GM12873 (cell line): ENCODE measurements around the gene GSPT2.

Source experiments
- TF ChIP-seq, protein P1 (sequence below): IDR thresholded peaks from 2 replicates; pipeline ENCODE4 v1.5.1; 2012; ENCODE audit warnings: low read depth, mild to moderate bottlenecking, moderate library complexity, low read length, control low read depth; ENCODE audit not compliant: insufficient read depth; ENCODE audit errors: missing control alignments

The GSPT2 gene

DNA sequence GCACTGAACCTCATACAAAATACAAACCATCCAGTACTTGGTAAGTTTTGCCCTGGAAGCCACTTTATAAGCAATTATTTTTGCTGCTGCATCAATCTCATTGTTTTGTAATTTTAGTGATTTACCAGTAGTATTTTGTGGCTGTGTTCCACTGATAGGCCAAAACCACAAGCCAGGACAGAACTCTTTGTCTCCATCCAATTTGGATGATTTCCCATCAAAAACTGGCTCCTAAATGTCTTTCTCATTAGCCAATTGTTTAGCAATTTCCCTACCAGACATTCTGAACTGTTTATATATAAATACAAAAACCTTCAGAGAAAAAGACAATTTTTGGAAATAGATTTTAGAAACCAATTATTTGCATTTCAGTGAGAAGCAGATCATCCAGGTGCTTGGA is 4.4 kb downstream of the GSPT2 start:
- TF ChIP-seq, protein P1, sequence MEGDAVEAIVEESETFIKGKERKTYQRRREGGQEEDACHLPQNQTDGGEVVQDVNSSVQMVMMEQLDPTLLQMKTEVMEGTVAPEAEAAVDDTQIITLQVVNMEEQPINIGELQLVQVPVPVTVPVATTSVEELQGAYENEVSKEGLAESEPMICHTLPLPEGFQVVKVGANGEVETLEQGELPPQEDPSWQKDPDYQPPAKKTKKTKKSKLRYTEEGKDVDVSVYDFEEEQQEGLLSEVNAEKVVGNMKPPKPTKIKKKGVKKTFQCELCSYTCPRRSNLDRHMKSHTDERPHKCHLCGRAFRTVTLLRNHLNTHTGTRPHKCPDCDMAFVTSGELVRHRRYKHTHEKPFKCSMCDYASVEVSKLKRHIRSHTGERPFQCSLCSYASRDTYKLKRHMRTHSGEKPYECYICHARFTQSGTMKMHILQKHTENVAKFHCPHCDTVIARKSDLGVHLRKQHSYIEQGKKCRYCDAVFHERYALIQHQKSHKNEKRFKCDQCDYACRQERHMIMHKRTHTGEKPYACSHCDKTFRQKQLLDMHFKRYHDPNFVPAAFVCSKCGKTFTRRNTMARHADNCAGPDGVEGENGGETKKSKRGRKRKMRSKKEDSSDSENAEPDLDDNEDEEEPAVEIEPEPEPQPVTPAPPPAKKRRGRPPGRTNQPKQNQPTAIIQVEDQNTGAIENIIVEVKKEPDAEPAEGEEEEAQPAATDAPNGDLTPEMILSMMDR = no peak

- TF ChIP-seq, protein P1 = no peak
Measured at GRCh38 chrX:51759055-51759839, 16.0 kb downstream of the GSPT2 start.

DNA sequence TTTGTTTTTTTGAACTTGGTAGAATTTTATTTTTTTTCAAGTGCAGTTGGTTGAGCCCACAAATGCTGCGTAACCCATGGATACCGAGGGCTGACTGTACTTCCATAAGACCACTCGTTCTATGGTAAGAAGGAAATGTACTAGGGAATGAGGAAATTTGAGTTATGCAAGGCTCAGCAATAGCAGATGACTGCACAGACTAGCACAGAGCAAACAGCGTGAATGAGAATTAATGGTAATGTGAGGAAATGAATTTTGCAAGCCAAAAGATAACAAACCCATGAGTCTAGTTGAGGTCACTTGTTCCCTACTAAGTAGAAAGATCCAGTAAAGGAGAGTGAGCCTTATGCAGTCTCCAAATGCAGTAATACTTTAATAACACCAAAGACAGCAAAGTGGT is 17.4 kb downstream of the GSPT2 start:
- TF ChIP-seq, protein P1 = no peak

GRCh38 chrX:51766546-51766945 is 23.3 kb downstream of the GSPT2 start:
- TF ChIP-seq, protein P1 = no peak

GRCh38 chrX:51776851-51777250 is 33.6 kb downstream of the GSPT2 start:
- TF ChIP-seq, protein P1 = no peak

- TF ChIP-seq, protein P1 = no peak
Measured at GRCh38 chrX:51779306-51779705, 36.1 kb downstream of the GSPT2 start.

- TF ChIP-seq, protein P1 = no peak
Measured at GRCh38 chrX:51795136-51795535, 51.9 kb downstream of the GSPT2 start.
